HG03439 (cell line): Measurements from ENCODE around the gene SMAD5.

ENCODE experiments used
- ATAC-seq: cut with Tn5 transposase; IDR thresholded peaks from one replicate; pipeline ENCODE4 v1.9.1; 2021; ENCODE audit warnings: mild to moderate bottlenecking, moderate library complexity; ENCODE audit not compliant: unreplicated experiment

SMAD5 gene

DNA sequence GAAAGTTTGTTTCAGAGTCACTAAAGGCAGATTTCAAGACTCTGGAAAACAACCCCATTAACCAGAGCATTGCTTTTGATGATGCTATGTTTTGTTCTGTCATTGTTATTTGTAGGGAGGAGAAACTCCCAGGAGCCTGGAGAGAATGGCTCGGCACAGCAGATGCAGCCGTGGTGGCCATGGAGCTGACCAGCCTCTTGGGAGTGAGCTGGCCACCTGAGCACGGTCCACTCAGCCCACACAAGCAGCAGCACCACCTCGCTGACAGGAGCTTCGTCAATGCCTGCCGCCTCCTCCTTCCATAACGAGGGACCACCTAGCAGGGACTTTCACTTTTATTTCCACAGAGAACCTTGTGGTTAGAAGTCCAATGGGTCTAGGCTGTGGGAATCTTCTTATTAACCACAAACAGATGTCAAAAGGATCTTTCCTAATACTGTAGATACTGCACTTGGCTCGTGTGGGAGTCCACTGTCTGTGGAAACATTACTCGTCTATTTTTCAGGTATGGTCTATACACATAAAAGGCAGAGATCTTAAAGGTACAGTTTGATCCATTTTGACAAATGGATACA is 81.4 kb downstream of the SMAD5 start:
- ATAC-seq, result no peak

DNA sequence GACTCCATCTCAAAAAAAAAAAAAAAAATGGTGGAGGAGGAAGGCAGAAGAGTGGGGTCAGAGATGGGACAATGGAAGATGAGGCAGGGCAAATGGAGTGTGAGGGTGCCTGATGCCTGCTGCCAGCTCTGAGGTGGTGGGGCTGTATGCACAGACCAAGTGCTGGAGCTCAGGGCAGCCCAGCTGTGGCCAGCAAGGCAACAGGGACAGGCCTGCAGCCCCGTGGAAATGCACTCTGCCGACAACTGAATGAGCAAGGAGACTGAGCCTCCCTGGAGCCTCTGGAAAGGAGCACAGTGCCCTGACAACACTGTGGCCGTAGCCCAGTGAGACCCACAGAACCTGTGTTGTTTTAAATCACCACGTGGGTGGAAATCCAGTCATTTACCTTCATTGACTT is 83.2 kb downstream of the SMAD5 start:
- ATAC-seq, result no peak

DNA sequence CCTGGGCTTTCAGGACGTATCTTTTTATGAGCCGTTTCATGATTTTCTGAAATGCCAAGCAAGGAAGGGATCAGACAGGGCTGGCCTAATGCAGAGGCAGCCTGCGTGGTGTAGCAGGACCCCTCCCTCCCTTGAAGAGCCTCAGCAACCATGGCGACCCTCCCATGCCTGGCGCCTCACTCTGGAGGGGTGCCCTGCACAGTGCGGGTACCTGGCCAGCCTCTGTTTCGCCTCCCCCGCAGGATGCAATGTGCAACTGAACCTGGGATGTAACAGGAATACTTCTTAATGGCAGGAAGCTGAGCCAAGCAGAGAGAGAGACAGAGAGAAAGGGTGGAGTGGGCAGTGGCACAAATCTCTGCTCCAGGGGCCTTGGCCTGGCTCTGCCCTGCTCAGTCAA is 83.6 kb downstream of the SMAD5 start:
- no peak for ATAC-seq

DNA sequence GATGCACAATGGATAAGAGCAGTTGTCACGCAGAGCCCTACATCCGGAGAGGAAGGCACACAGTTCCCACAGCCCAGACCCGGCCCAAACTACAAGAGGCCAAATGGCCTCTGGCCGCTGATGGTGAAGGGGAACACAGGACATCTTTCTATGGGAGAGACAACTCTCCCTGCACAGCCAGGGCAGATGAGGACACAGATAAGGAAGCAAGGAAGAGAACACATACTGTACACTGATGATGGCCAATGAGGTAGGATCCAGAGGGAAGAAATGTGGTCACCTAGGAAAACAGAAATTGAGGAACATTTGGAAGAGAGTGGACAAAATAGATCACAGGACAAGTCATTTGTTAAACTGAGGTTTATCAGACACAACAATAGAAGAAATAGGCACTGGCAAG is 88.7 kb downstream of the SMAD5 start:
- ATAC-seq, result no peak

GRCh38 chr5:136222580-136223235 is 90.1 kb downstream of the SMAD5 start:
- no peak for ATAC-seq

- ATAC-seq, result no peak
Observed at GRCh38 chr5:136225796-136226195, 93.2 kb downstream of the SMAD5 start.

- ATAC-seq, result no peak
Observed at GRCh38 chr5:136226401-136226800, 93.8 kb downstream of the SMAD5 start.

- ATAC-seq, result no peak
Observed at GRCh38 chr5:136228136-136228757, 95.6 kb downstream of the SMAD5 start.

DNA sequence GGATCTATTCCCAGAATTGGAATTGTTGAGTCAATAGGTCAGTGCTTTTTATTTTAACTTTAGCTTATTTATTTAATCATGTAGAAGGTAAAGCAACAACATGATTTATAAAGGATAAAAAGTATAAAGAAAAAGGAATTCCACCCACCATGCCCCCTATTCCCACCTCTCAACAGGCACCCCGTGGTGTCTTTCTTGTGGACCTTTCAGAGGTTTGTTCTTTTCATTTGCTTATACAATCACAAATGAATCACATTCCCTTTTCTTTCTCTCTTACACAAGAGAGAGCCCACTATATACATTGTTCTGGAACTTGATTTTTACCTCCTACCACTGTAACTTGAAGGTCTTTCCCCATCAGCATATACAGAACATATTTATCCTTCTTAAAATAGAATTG is 97.5 kb downstream of the SMAD5 start:
- ATAC-seq, result no peak

- peak; percentile 68 for ATAC-seq
Observed at GRCh38 chr5:136232316-136232715, 99.7 kb downstream of the SMAD5 start.
